H9 (cell line): ENCODE results near the gene GRM3. TPM values are rescaled to one million over a fixed set of nuclear protein-coding genes. Genes with fewer than 3 reads are reported as not detected.

Source experiments
- DNase-seq: peaks from one replicate; pipeline ENCODE4 v3.0.0-alpha.2; 2017
- H2AFZ ChIP-seq: one replicate; pipeline ENCODE4 v1.6.1; 2013; ENCODE audit warnings: mild to moderate bottlenecking, low read length, control low read depth, moderate library complexity
- H2AK5ac ChIP-seq: 2 replicates; pipeline ENCODE4 v1.6.1; 2013; ENCODE audit warnings: low read length, control low read depth, mixed read lengths; ENCODE audit not compliant: insufficient read length
- H2BK120ac ChIP-seq: one replicate; pipeline ENCODE4 v1.6.1; 2013; ENCODE audit warnings: low read depth, mild to moderate bottlenecking, low read length, control low read depth, inconsistent platforms; ENCODE audit not compliant: poor library complexity, severe bottlenecking
- H2BK12ac ChIP-seq: 2 replicates; pipeline ENCODE4 v1.6.1; 2013; ENCODE audit warnings: low read length, control low read depth, mixed read lengths, low read depth; ENCODE audit not compliant: insufficient read length
- H2BK15ac ChIP-seq: 2 replicates; pipeline ENCODE4 v1.6.1; 2013; ENCODE audit warnings: low read depth, low read length, control low read depth
- H2BK20ac ChIP-seq: one replicate; pipeline ENCODE4 v1.6.1; 2013; ENCODE audit warnings: low read depth, mild to moderate bottlenecking, low read length, control low read depth, inconsistent platforms; ENCODE audit not compliant: poor library complexity, severe bottlenecking
- H2BK5ac ChIP-seq: 2 replicates; pipeline ENCODE4 v1.6.1; 2013; ENCODE audit warnings: low read length, control low read depth, mixed read lengths; ENCODE audit not compliant: insufficient read length
- H3K14ac ChIP-seq: 2 replicates; pipeline ENCODE4 v1.6.1; 2013; ENCODE audit warnings: low read length, control low read depth; ENCODE audit not compliant: insufficient read depth
- H3K18ac ChIP-seq: 2 replicates; pipeline ENCODE4 v1.6.1; 2013; ENCODE audit warnings: low read depth, mild to moderate bottlenecking, mixed read lengths, low read length, control low read depth; ENCODE audit not compliant: insufficient read length
- H3K23ac ChIP-seq: 2 replicates; pipeline ENCODE4 v1.6.1; 2013; ENCODE audit warnings: low read length, control low read depth, mixed read lengths, low read depth; ENCODE audit not compliant: insufficient read length
- H3K23me2 ChIP-seq: 2 replicates; pipeline ENCODE4 v1.6.1; 2013; ENCODE audit warnings: low read depth, mild to moderate bottlenecking, mixed read lengths, low read length, control low read depth; ENCODE audit not compliant: insufficient read length, poor library complexity, severe bottlenecking
- H3K27ac ChIP-seq: 2 replicates; pipeline ENCODE4 v1.5.1; 2013; ENCODE audit warnings: low read length, control low read depth, mixed read lengths, low read depth; ENCODE audit not compliant: insufficient read length
- H3K27me3 ChIP-seq: 2 replicates; pipeline ENCODE4 v1.6.1; 2013; ENCODE audit warnings: low read length, control low read depth, inconsistent platforms; ENCODE audit not compliant: insufficient read depth
- H3K4ac ChIP-seq: 2 replicates; pipeline ENCODE4 v1.6.1; 2013; ENCODE audit warnings: low read depth, mild to moderate bottlenecking, control low read depth, inconsistent platforms, low read length, moderate library complexity
- H3K4me1 ChIP-seq: 2 replicates; pipeline ENCODE4 v1.6.1; 2013; ENCODE audit warnings: low read length, control low read depth, inconsistent platforms; ENCODE audit not compliant: insufficient read depth
- H3K4me2 ChIP-seq: 2 replicates; pipeline ENCODE4 v1.6.1; 2013; ENCODE audit warnings: low read length, control low read depth, mixed read lengths; ENCODE audit not compliant: insufficient read length, insufficient read depth
- H3K56ac ChIP-seq: 2 replicates; pipeline ENCODE4 v1.6.1; 2013; ENCODE audit warnings: low read depth, mild to moderate bottlenecking, mixed read lengths, low read length, control low read depth; ENCODE audit not compliant: insufficient read length
- H3K79me1 ChIP-seq: 2 replicates; pipeline ENCODE4 v1.6.1; 2013; ENCODE audit warnings: low read depth, mild to moderate bottlenecking, moderate library complexity, low read length, control low read depth, inconsistent platforms; ENCODE audit not compliant: insufficient read depth, poor library complexity, severe bottlenecking
- H3K79me2 ChIP-seq: 2 replicates; pipeline ENCODE4 v1.6.1; 2013; ENCODE audit warnings: low read length, control low read depth, inconsistent platforms; ENCODE audit not compliant: insufficient read depth
- H3K9ac ChIP-seq: 2 replicates; pipeline ENCODE4 v1.6.1; 2013; ENCODE audit warnings: low read length, control low read depth, mixed read lengths; ENCODE audit not compliant: insufficient read length; ENCODE audit errors: extremely low read depth
- H3K9me3 ChIP-seq: one replicate; pipeline ENCODE4 v1.6.1; 2013; ENCODE audit warnings: low read depth, low read length, inconsistent platforms; ENCODE audit not compliant: control insufficient read depth
- H3T11ph ChIP-seq: one replicate; pipeline ENCODE4 v1.6.1; 2013; ENCODE audit warnings: mild to moderate bottlenecking, low read length, control low read depth, inconsistent platforms
- H4K20me1 ChIP-seq: one replicate; pipeline ENCODE4 v1.6.1; 2013; ENCODE audit not compliant: control insufficient read depth, insufficient read length, insufficient read depth
- H4K5ac ChIP-seq: 2 replicates; pipeline ENCODE4 v1.6.1; 2013; ENCODE audit warnings: low read depth, mild to moderate bottlenecking, mixed read lengths, low read length, control low read depth; ENCODE audit not compliant: insufficient read length
- H4K8ac ChIP-seq: replicated peaks from 2 replicates; pipeline ENCODE4 v1.6.1; 2013; ENCODE audit warnings: low read length, control low read depth, mixed read lengths, low read depth; ENCODE audit not compliant: insufficient read length
- H4K91ac ChIP-seq: 2 replicates; pipeline ENCODE4 v1.6.1; 2013; ENCODE audit warnings: low read depth, mild to moderate bottlenecking, moderate library complexity, mixed read lengths, low read length, control low read depth; ENCODE audit not compliant: insufficient read length
- H3K27ac Mint-ChIP-seq, 3 experiments: 2 replicates in 2 of 3; 3 replicates in 1 of 3; pipeline ENCODE4 v1.8.0; 2020 to 2021; ENCODE audit warnings: mixed read lengths in 3 of 3, mild to moderate bottlenecking in 1 of 3, moderate library complexity in 1 of 3
- H3K27me3 Mint-ChIP-seq: 2 replicates; pipeline ENCODE4 v1.8.0; 2021; ENCODE audit warnings: low read depth, mild to moderate bottlenecking, moderate library complexity, mixed read lengths
- H3K36me3 Mint-ChIP-seq, 3 experiments: 2 replicates in 2 of 3; 3 replicates in 1 of 3; pipeline ENCODE4 v1.8.0; 2020 to 2021; ENCODE audit warnings: low read depth in 3 of 3, mixed read lengths in 3 of 3; ENCODE audit not compliant: insufficient read depth in 1 of 3
- H3K4me1 Mint-ChIP-seq, 2 experiments: 2 replicates each; pipeline ENCODE4 v1.8.0; 2020; ENCODE audit warnings: mixed read lengths in 2 of 2
- H3K4me3 Mint-ChIP-seq, 2 experiments: 2 replicates in 1 of 2; 3 replicates in 1 of 2; pipeline ENCODE4 v1.8.0; 2020 to 2021; ENCODE audit warnings: mild to moderate bottlenecking in 2 of 2, mixed read lengths in 2 of 2, moderate library complexity in 1 of 2
- H3K9me3 Mint-ChIP-seq, 2 experiments: 2 replicates in 1 of 2; 3 replicates in 1 of 2; pipeline ENCODE4 v1.8.0; 2020; ENCODE audit warnings: mild to moderate bottlenecking in 2 of 2, mixed read lengths in 2 of 2, moderate library complexity in 1 of 2
- CTCF ChIP-seq: fragments of 200-600 bp; sonication (generic); conservative IDR thresholded peaks from 3 replicates; pipeline ENCODE4 v1.8.0; 2021; ENCODE audit warnings: antibody characterized with exemption, mild to moderate bottlenecking
- WGBS: extraction: QIAGEN DNeasy Blood & Tissue Kit; methylation state at CpG from one replicate; pipeline ENCODE4 v1.1.7; 2013; ENCODE audit warnings: missing lambda C conversion rate, low lambda C conversion rate, mixed read lengths; ENCODE audit not compliant: insufficient read length; ENCODE audit errors: extremely low coverage; 5-methylcytosine and 5-hydroxymethylcytosine counted together
- total RNA-seq: library from RNA; stranded (reverse); gene quantifications from 2 replicates; pipeline ENCODE4 v1.2.1, GENCODE V29; 2021

Gene GRM3
- total RNA-seq, 1 experiment from 2014 or later, result 0.15 TPM

GRCh38 chr7:86647385-86648094, 3.8 kb downstream of the GRM3 start:
- Histone ChIP-seq H4K91ac (no peak overlapping the region), H2BK5ac (no peak overlapping the region), H3T11ph (no peak overlapping the region), H2BK12ac (no peak overlapping the region), H2BK15ac (no peak overlapping the region), H3K4me1 (no peaks in the 10 kb centered on the region), H4K5ac (no peak overlapping the region), H3K79me1 (no peaks in the 10 kb centered on the region), H3K27ac (no peak overlapping the region), H3K23me2 (peaks cover 21% of the 10 kb centered on the region), H3K9ac (no peak overlapping the region), H3K14ac (no peak overlapping the region), H2BK120ac (no peak overlapping the region), H3K18ac (no peak overlapping the region), H2BK20ac (no peak overlapping the region), H3K9me3 (no peaks in the 10 kb centered on the region), H3K23ac (no peak overlapping the region), H3K56ac (no peak overlapping the region), H2AK5ac (no peak overlapping the region), H4K20me1 (no peaks in the 10 kb centered on the region), H2AFZ (no peak overlapping the region), H4K8ac (no peak overlapping the region), H3K79me2 (no peaks in the 10 kb centered on the region), H3K4me2 (no peak overlapping the region), H3K4ac (no peak overlapping the region), H3K27me3 (peaks cover 4% of the 10 kb centered on the region; the same call in 1 of the 2 replicates)
- Mint-ChIP-seq H3K4me3 (peak overlapping the region in 1 of 2 experiments; percentile 5; a peak in 2 of 5 replicates), H3K9me3 (no peaks in the 10 kb centered on the region), H3K4me1 (peaks cover 42 to 53% of the 10 kb centered on the region in 2 experiments), H3K27ac (peak overlapping the region in 1 of 3 experiments; percentile 55; a peak in 2 of 7 replicates), H3K27me3 (peaks cover 34% of the 10 kb centered on the region), H3K36me3 (peaks cover 0 to 1% (median 0%) of the 10 kb centered on the region in 3 experiments; a peak in 1 of 7 replicates)
- no peak for DNase-seq
- WGBS, result no CpG with 5 or more reads among the region's 5 CpGs
- no peak for TF ChIP-seq CTCF
